Endothelial cell of umbilical vein (primary cell): ENCODE data around the gene SPEM2. TPM values are rescaled to one million over a fixed set of nuclear protein-coding genes. Genes with fewer than 3 reads are reported as not detected.

Source experiments
- BruUV-seq: library from RNA; stranded (reverse); fragments of 400-500 nt; replicated peaks from 2 replicates; lab custom pipeline; 2021; lab: Mats Ljungman, UMichigan
- CTCF ChIA-PET: fragments of 300-600, 350-600 bp; sonication (Branson Sonifier 250); formaldehyde crosslinking; loops from one replicate; lab custom pipeline; 2021; ENCODE audit warnings: antibody characterized with exemption, inconsistent platforms; lab: Charles Lee
- POLR2A ChIA-PET: fragments of 300-600, 350-600 bp; sonication (Branson Sonifier 250); formaldehyde crosslinking; loops from one replicate; lab custom pipeline; 2021; ENCODE audit warnings: antibody characterized with exemption, inconsistent platforms; lab: Charles Lee
- DNase-seq: peaks from one replicate; pipeline ENCODE4 v3.0.0-alpha.2; 2011; ENCODE audit warnings: low read depth, low spot score
- FAIRE-seq: peaks from 2 replicates; lab custom pipeline; 2011; peaks lifted over from hg19 to GRCh38; lab: Jason Lieb, UNC
- H2AFZ ChIP-seq: 2 replicates; pipeline ENCODE4 v1.6.0; 2012; ENCODE audit warnings: low read depth, low read length, control low read depth, inconsistent platforms
- H3K27ac ChIP-seq: 2 replicates; pipeline ENCODE4 v1.5.1; 2011; ENCODE audit warnings: low read depth, mild to moderate bottlenecking, control low read depth, low read length, moderate library complexity; ENCODE audit not compliant: insufficient read depth
- H3K27me3 ChIP-seq, 2 experiments: 2 replicates each; pipeline versions ENCODE4 v1.6.0 to v1.6.1; 2011; ENCODE audit warnings: low read length in 2 of 2, mixed read lengths in 1 of 2; ENCODE audit not compliant: control insufficient read depth in 2 of 2, insufficient read depth in 2 of 2
- H3K36me3 ChIP-seq, 2 experiments: 2 replicates in 1 of 2; 3 replicates in 1 of 2; pipeline ENCODE4 v1.5.1; 2011; ENCODE audit warnings: low read length in 2 of 2, mild to moderate bottlenecking in 1 of 2, moderate library complexity in 1 of 2; ENCODE audit not compliant: control insufficient read depth in 2 of 2, insufficient read depth in 2 of 2; ENCODE audit errors: extremely low read depth in 1 of 2
- H3K4me1 ChIP-seq: 3 replicates; pipeline ENCODE4 v1.5.1; 2011; ENCODE audit warnings: mild to moderate bottlenecking, low read length; ENCODE audit not compliant: control insufficient read depth, insufficient read depth; ENCODE audit errors: extremely low read depth
- H3K4me2 ChIP-seq: 2 replicates; pipeline ENCODE4 v1.6.1; 2011; ENCODE audit warnings: low read length, control low read depth, mixed read lengths; ENCODE audit not compliant: insufficient read depth
- H3K4me3 ChIP-seq, 3 experiments: fragments of 200-600 bp in 1 of 3; sonication (generic), shearing (Covaris generic) in 1 of 3; replicated peaks in 1 of 3; 2 replicates each; pipeline ENCODE4 v1.5.1; 2011 to 2016; ENCODE audit warnings: control low read depth in 3 of 3, low read length in 3 of 3, mild to moderate bottlenecking in 2 of 3, inconsistent platforms in 1 of 3, low read depth in 1 of 3, moderate library complexity in 1 of 3; ENCODE audit not compliant: insufficient read depth in 1 of 3
- H3K79me2 ChIP-seq: 2 replicates; pipeline ENCODE4 v1.6.0; 2012; ENCODE audit warnings: low read length, inconsistent platforms; ENCODE audit not compliant: control insufficient read depth, insufficient read depth
- H3K9ac ChIP-seq: replicated peaks from 2 replicates; pipeline ENCODE3; 2011; ENCODE audit warnings: low read length, control low read depth; ENCODE audit not compliant: insufficient read depth; ENCODE audit errors: extremely low read depth
- H3K9me1 ChIP-seq: replicated peaks from 3 replicates; pipeline ENCODE4 v1.6.0; 2011; ENCODE audit warnings: mild to moderate bottlenecking, low read length; ENCODE audit not compliant: control insufficient read depth, insufficient read depth; ENCODE audit errors: extremely low read depth
- H3K9me3 ChIP-seq: replicated peaks from 2 replicates; pipeline ENCODE4 v1.5.1; 2012; ENCODE audit warnings: low read length, inconsistent platforms; ENCODE audit not compliant: control insufficient read depth, insufficient read depth
- H4K20me1 ChIP-seq: replicated peaks from 2 replicates; pipeline ENCODE3; 2011; ENCODE audit warnings: mild to moderate bottlenecking, low read length; ENCODE audit not compliant: control insufficient read depth, insufficient read depth; ENCODE audit errors: extremely low read depth
- CTCF ChIP-seq, 2 donors: IDR thresholded peaks; 1 replicate in 1 of 2; 2 replicates in 1 of 2; pipeline ENCODE4 v1.5.1; 2011; ENCODE audit warnings: low read length in 2 of 2, mild to moderate bottlenecking in 2 of 2, moderate library complexity in 2 of 2, control low read depth in 1 of 2, inconsistent platforms in 1 of 2, low read depth in 1 of 2; ENCODE audit not compliant: insufficient read depth in 1 of 2; ENCODE audit errors: extremely low read depth in 1 of 2
- EZH2 ChIP-seq: IDR thresholded peaks from 2 replicates; pipeline ENCODE4 v1.6.1; 2012; ENCODE audit warnings: borderline replicate concordance, low read depth, mild to moderate bottlenecking, moderate library complexity, low read length, inconsistent platforms; ENCODE audit not compliant: severe bottlenecking
- FOS ChIP-seq: IDR thresholded peaks from 2 replicates; pipeline ENCODE4 v1.6.1; 2011; ENCODE audit warnings: mild to moderate bottlenecking, low read length, moderate library complexity, borderline replicate concordance; ENCODE audit not compliant: insufficient read depth
- GATA2 ChIP-seq: IDR thresholded peaks from 2 replicates; pipeline ENCODE4 v1.7.0; 2011; ENCODE audit warnings: low read depth, mild to moderate bottlenecking, moderate library complexity, mixed read lengths, low read length; ENCODE audit not compliant: insufficient read length, insufficient read depth
- JUN ChIP-seq: IDR thresholded peaks from 2 replicates; pipeline ENCODE4 v1.6.1; 2011; ENCODE audit warnings: borderline replicate concordance, low read depth; ENCODE audit not compliant: insufficient read length, insufficient read depth
- MYC ChIP-seq: IDR thresholded peaks from one replicate; pipeline ENCODE4 v1.6.1; 2011; ENCODE audit warnings: mild to moderate bottlenecking, low read depth, low read length
- POLR2A ChIP-seq: IDR thresholded peaks from 2 replicates; pipeline ENCODE4 v1.6.1; 2012; ENCODE audit warnings: low read depth, mild to moderate bottlenecking, control low read depth, low read length
- POLR2AphosphoS5 ChIP-seq: IDR thresholded peaks from 2 replicates; pipeline ENCODE4 v1.6.1; 2012; ENCODE audit warnings: low read depth, mild to moderate bottlenecking, control low read depth, low read length, moderate library complexity; ENCODE audit not compliant: insufficient read depth
- dilution Hi-C: fragments of 300-500 bp; cut with MboI; formaldehyde crosslinking; loops from one replicate; pipeline ENCODE4 v1.15.0; 2019; ENCODE audit warnings: low sequenced_read_pairs; ENCODE audit not compliant: extremely low pct_ligation_motif_present
- intact Hi-C: fragments of 100-400 bp; cut with micrococcal nuclease; formaldehyde crosslinking; loops from one replicate; pipeline ENCODE4 v1.10.0; 2022
- polyA plus RNA-seq, 4 experiments: library from polyadenylated mRNA; depleted of rRNA in 3 of 4; stranded (reverse) in 3 of 4; unstranded in 1 of 4; fragments of >200 nt; gene quantifications; 2 replicates each; pipeline versions ENCODE4 v1.2.1 to v1.2.3, GENCODE V29; 2011 to 2012; ENCODE audit warnings: missing spikeins in 1 of 4
- total RNA-seq: library from RNA; stranded (reverse); gene quantifications from 2 replicates; pipeline ENCODE4 v1.2.3, GENCODE V29; 2021
- TF ChIP-seq, protein P1 (sequence below): IDR thresholded peaks from 2 replicates; pipeline ENCODE4 v1.6.1; 2011; ENCODE audit not compliant: insufficient read depth, insufficient read length

The SPEM2 gene
- total and polyA plus RNA-seq, 2 donors (not counting 3 experiments of a cell fraction or from before 2014, with no cell fraction given), result not detected

DNA sequence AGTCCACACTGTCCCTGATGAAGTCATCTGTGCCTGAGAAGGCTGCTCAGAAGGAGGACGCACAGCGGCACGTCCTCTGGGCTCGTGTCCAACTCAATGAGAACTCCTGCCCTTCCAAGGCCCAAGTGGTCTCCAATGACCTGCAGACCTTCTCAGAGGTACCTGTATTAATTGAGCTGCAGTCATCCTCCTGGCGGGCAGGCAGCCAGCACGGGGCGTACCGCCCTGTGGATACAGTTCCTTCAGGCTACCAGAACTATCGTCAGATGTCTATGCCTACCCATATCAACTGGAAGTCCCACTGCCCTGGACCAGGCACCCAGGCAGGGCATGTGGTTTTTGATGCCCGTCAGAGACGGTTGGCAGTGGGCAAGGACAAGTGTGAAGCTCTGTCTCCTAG is 6.9 kb downstream of the SPEM2 start:
- no peak for FAIRE-seq
- intact Hi-C loops, result no loop called here
- BruUV-seq, result no TSS peak

More for the DNA sequence above, 6.9 kb downstream of the SPEM2 start:
- Histone ChIP-seq H3K79me2 (no peaks in the 10 kb centered on the region), H3K9ac (no peak overlapping the region), H3K36me3 (no peaks in the 10 kb centered on the region), H2AFZ (no peak overlapping the region), H3K4me1 (peaks cover 14% of the 10 kb centered on the region), H3K4me3 (no peak overlapping the region), H3K9me3 (no peaks in the 10 kb centered on the region), H3K4me2 (no peak overlapping the region), H3K9me1 (no peaks in the 10 kb centered on the region), H3K27ac (no peak overlapping the region), H3K27me3 (no peaks in the 10 kb centered on the region), H4K20me1 (no peaks in the 10 kb centered on the region)
- ChIA-PET CTCF (interaction anchor here (0.8 to 1.5 kb wide), 2 partner anchors 9 to 77 kb away, joined by 3 to 5 read pairs; no protein-coding TSS in a partner anchor), POLR2A (no interaction called here)
- TF ChIP-seq, protein P1, sequence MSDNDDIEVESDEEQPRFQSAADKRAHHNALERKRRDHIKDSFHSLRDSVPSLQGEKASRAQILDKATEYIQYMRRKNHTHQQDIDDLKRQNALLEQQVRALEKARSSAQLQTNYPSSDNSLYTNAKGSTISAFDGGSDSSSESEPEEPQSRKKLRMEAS, result no peak
- TF ChIP-seq MYC, result no peak
- TF ChIP-seq POLR2A, result no peak
- no peak for TF ChIP-seq JUN
- no peak for TF ChIP-seq CTCF (IDR thresholded peaks at IDR 0.05; ENCODE audit: extremely low read depth in 1 of 2, insufficient read depth in 1 of 2, low read depth in 1 of 2, low read length in 2 of 2)
- TF ChIP-seq EZH2, result no peak
- no peak for TF ChIP-seq POLR2AphosphoS5
- TF ChIP-seq GATA2, result no peak
- TF ChIP-seq FOS, result no peak
- no peak for DNase-seq
- dilution Hi-C loops, result no loop called here
